Neuronal stem cell (in vitro differentiated cells): ENCODE data around the gene BMPR2.

Source experiments
- DNase-seq: peaks from one replicate; pipeline ENCODE4 v3.0.0-alpha.2; 2013; ENCODE audit warnings: low spot score
- H2AFZ ChIP-seq: one replicate; pipeline ENCODE4 v1.6.1; 2013; ENCODE audit warnings: mild to moderate bottlenecking, low read length, inconsistent platforms
- H2AK5ac ChIP-seq: 2 replicates; pipeline ENCODE4 v1.6.1; 2013; ENCODE audit warnings: low read depth, mild to moderate bottlenecking, inconsistent platforms, low read length, moderate library complexity, mixed read lengths
- H2BK120ac ChIP-seq: 2 replicates; pipeline ENCODE4 v1.6.1; 2013; ENCODE audit warnings: low read depth, mild to moderate bottlenecking, inconsistent platforms, low read length, moderate library complexity, mixed read lengths
- H2BK12ac ChIP-seq: one replicate; pipeline ENCODE4 v1.6.1; 2013; ENCODE audit warnings: low read length, inconsistent platforms
- H2BK15ac ChIP-seq: 2 replicates; pipeline ENCODE4 v1.6.1; 2013; ENCODE audit warnings: mild to moderate bottlenecking, low read length, inconsistent platforms, mixed read lengths
- H2BK5ac ChIP-seq: one replicate; pipeline ENCODE4 v1.6.1; 2013; ENCODE audit warnings: inconsistent platforms, mild to moderate bottlenecking, low read length, moderate library complexity
- H3K14ac ChIP-seq: one replicate; pipeline ENCODE4 v1.6.1; 2013; ENCODE audit warnings: low read length, inconsistent platforms
- H3K18ac ChIP-seq: 2 replicates; pipeline ENCODE4 v1.6.1; 2013; ENCODE audit warnings: low read length, inconsistent platforms
- H3K23ac ChIP-seq: 2 replicates; pipeline ENCODE4 v1.6.1; 2013; ENCODE audit warnings: low read depth, mild to moderate bottlenecking, mixed read lengths, low read length, inconsistent platforms; ENCODE audit not compliant: poor library complexity
- H3K27ac ChIP-seq: replicated peaks from 3 replicates; pipeline ENCODE4 v1.5.1; 2013; ENCODE audit warnings: low read length, inconsistent platforms
- H3K27me3 ChIP-seq, 3 experiments: 2 replicates each; pipeline ENCODE4 v1.6.1; 2013; ENCODE audit warnings: low read length in 3 of 3, mild to moderate bottlenecking in 2 of 3, inconsistent platforms in 1 of 3, low read depth in 1 of 3, mixed read lengths in 1 of 3, moderate library complexity in 1 of 3; ENCODE audit not compliant: control insufficient read depth in 3 of 3, insufficient read depth in 3 of 3
- H3K36me3 ChIP-seq, 2 donors: replicated peaks in 1 of 2; 2 replicates each; pipeline ENCODE4 v1.6.1; 2013; ENCODE audit warnings: low read length in 2 of 2; ENCODE audit not compliant: control insufficient read depth in 2 of 2, insufficient read depth in 2 of 2
- H3K4ac ChIP-seq: 2 replicates; pipeline ENCODE4 v1.6.1; 2013; ENCODE audit warnings: inconsistent platforms, mild to moderate bottlenecking, low read length, moderate library complexity
- H3K4me1 ChIP-seq, 2 donors: 1 replicate in 1 of 2; 2 replicates in 1 of 2; pipeline ENCODE4 v1.6.1; 2013; ENCODE audit warnings: low read length in 2 of 2, low read depth in 1 of 2; ENCODE audit not compliant: control insufficient read depth in 2 of 2, insufficient read depth in 1 of 2
- H3K4me2 ChIP-seq: one replicate; pipeline ENCODE4 v1.6.1; 2013; ENCODE audit warnings: mild to moderate bottlenecking, low read length, inconsistent platforms; ENCODE audit not compliant: insufficient read depth, poor library complexity, severe bottlenecking
- H3K4me3 ChIP-seq, 2 donors: 2 replicates each; pipeline ENCODE4 v1.5.1; 2013; ENCODE audit warnings: low read length in 2 of 2, mild to moderate bottlenecking in 2 of 2, inconsistent platforms in 1 of 2, moderate library complexity in 1 of 2
- H3K79me1 ChIP-seq: one replicate; pipeline ENCODE4 v1.6.1; 2013; ENCODE audit warnings: low read depth, mild to moderate bottlenecking, inconsistent platforms, low read length, moderate library complexity
- H3K9ac ChIP-seq: one replicate; pipeline ENCODE4 v1.6.1; 2013; ENCODE audit warnings: mild to moderate bottlenecking, low read depth, low read length, inconsistent platforms; ENCODE audit not compliant: poor library complexity
- H3K9me3 ChIP-seq, 2 donors: replicated peaks in 1 of 2; 2 replicates each; pipeline versions ENCODE3 to v1.6.1; 2013; ENCODE audit warnings: low read length in 2 of 2, mild to moderate bottlenecking in 2 of 2, inconsistent platforms in 1 of 2, low read depth in 1 of 2, mixed read lengths in 1 of 2, moderate library complexity in 1 of 2; ENCODE audit not compliant: control insufficient read depth in 2 of 2, insufficient read depth in 1 of 2
- H4K8ac ChIP-seq: one replicate; pipeline ENCODE4 v1.6.1; 2013; ENCODE audit warnings: low read depth, mild to moderate bottlenecking, inconsistent platforms, low read length, moderate library complexity
- H4K91ac ChIP-seq: one replicate; pipeline ENCODE4 v1.6.1; 2013; ENCODE audit warnings: low read length, low read depth, mild to moderate bottlenecking, inconsistent platforms; ENCODE audit not compliant: poor library complexity
- WGBS, 2 donors: extraction: QIAGEN DNeasy Blood & Tissue Kit; methylation state at CpG; one replicate each; pipeline ENCODE4 v1.1.7; 2013; ENCODE audit warnings: missing lambda C conversion rate in 2 of 2, mixed read lengths in 1 of 2; ENCODE audit not compliant: insufficient read length in 2 of 2, insufficient replicate concordance in 1 of 2; ENCODE audit errors: extremely low coverage in 2 of 2; 5-methylcytosine and 5-hydroxymethylcytosine counted together

BMPR2 gene

GRCh38 chr2:202588647-202589581, 212.8 kb downstream of the BMPR2 start:
- Histone ChIP-seq H3K23ac (peak overlapping the region; percentile 86), H3K9me3 (peaks cover 0 to 1% of the 10 kb centered on the region in 2 donors), H3K27ac (no peak overlapping the region), H3K36me3 (no peaks in the 10 kb centered on the region), H3K18ac (peak overlapping the region; percentile 13), H3K79me1 (no peaks in the 10 kb centered on the region), H2BK120ac (peak overlapping the region; percentile 69), H3K4ac (no peak overlapping the region), H3K4me1 (peaks cover 0 to 8% of the 10 kb centered on the region in 2 donors), H3K4me2 (no peak overlapping the region), H3K9ac (peak overlapping the region; percentile 2), H3K27me3 (no peaks in the 10 kb centered on the region), H2BK15ac (peak overlapping the region; percentile 63), H3K4me3 (no peak overlapping the region), H3K14ac (no peak overlapping the region), H2AK5ac (peak overlapping the region; percentile 51), H4K8ac (peak overlapping the region; percentile 45), H2BK5ac (no peak overlapping the region), H2AFZ (peak overlapping the region; percentile 80), H2BK12ac (peak overlapping the region; percentile 47), H4K91ac (peak overlapping the region; percentile 67)
- no CpG with 5 or more reads among the region's 17 CpGs for WGBS, 2 donors
- peak; percentile 76 for DNase-seq

GRCh38 chr2:202589582-202589949, 213.4 kb downstream of the BMPR2 start:
- no peaks in the 10 kb centered on the region for H3K27me3 ChIP-seq
- peak overlapping the region; percentile 13 for H3K18ac ChIP-seq
- H3K9ac ChIP-seq, result peak overlapping the region; percentile 2
- peak overlapping the region; percentile 80 for H2AFZ ChIP-seq
- WGBS, 2 donors, result no CpG with 5 or more reads among the region's 4 CpGs
- peak overlapping the region; percentile 69 for H2BK120ac ChIP-seq
- no peak overlapping the region for H3K4me3 ChIP-seq
- peak overlapping the region; percentile 51 for H2AK5ac ChIP-seq
- H4K8ac ChIP-seq, result peak overlapping the region; percentile 45
- H3K9me3 ChIP-seq, result peaks cover 0 to 1% of the 10 kb centered on the region in 2 donors
- H2BK12ac ChIP-seq, result peak overlapping the region; percentile 47
- no peak overlapping the region for H3K4ac ChIP-seq
- no peak overlapping the region for H3K4me2 ChIP-seq
- DNase-seq, result no peak
- no peak overlapping the region for H3K27ac ChIP-seq
- H3K23ac ChIP-seq, result peak overlapping the region; percentile 86
- no peak overlapping the region for H2BK5ac ChIP-seq
- peak overlapping the region; percentile 63 for H2BK15ac ChIP-seq
- no peak overlapping the region for H3K14ac ChIP-seq
- H3K4me1 ChIP-seq, result peaks cover 0 to 8% of the 10 kb centered on the region in 2 donors
- H4K91ac ChIP-seq, result peak overlapping the region; percentile 67
- H3K79me1 ChIP-seq, result no peaks in the 10 kb centered on the region
- no peaks in the 10 kb centered on the region for H3K36me3 ChIP-seq

- Histone ChIP-seq H2AK5ac (no peak overlapping the region), H3K23ac (no peak overlapping the region), H4K91ac (no peak overlapping the region), H2AFZ (no peak overlapping the region), H2BK12ac (no peak overlapping the region), H3K9ac (no peak overlapping the region), H2BK5ac (no peak overlapping the region), H3K14ac (no peak overlapping the region), H4K8ac (no peak overlapping the region), H3K27me3 (no peaks in the 10 kb centered on the region), H3K79me1 (no peaks in the 10 kb centered on the region), H3K18ac (no peak overlapping the region), H3K4ac (no peak overlapping the region), H3K4me3 (no peak overlapping the region), H3K4me1 (peaks cover 0 to 8% of the 10 kb centered on the region in 2 donors), H3K27ac (no peak overlapping the region), H3K9me3 (no peaks in the 10 kb centered on the region), H2BK15ac (no peak overlapping the region), H2BK120ac (no peak overlapping the region), H3K36me3 (no peaks in the 10 kb centered on the region), H3K4me2 (no peak overlapping the region)
- WGBS, 2 donors, result no CpG with 5 or more reads among the region's 2 CpGs
- DNase-seq, result no peak
Measured at GRCh38 chr2:202592566-202592965, 216.4 kb downstream of the BMPR2 start.

- H2BK5ac ChIP-seq, result no peak overlapping the region
- H3K27me3 ChIP-seq, result peaks cover 0 to 3% (median 0%) of the 10 kb centered on the region in 3 experiments
- no peak overlapping the region for H3K14ac ChIP-seq
- no peak overlapping the region for H4K91ac ChIP-seq
- H3K36me3 ChIP-seq, result no peaks in the 10 kb centered on the region
- no peak overlapping the region for H4K8ac ChIP-seq
- H3K4me3 ChIP-seq, result no peak overlapping the region
- no peak overlapping the region for H2BK12ac ChIP-seq
- H2BK120ac ChIP-seq, result no peak overlapping the region
- H2AFZ ChIP-seq, result no peak overlapping the region
- H3K4me2 ChIP-seq, result no peak overlapping the region
- no peak overlapping the region for H3K4ac ChIP-seq
- no peaks in the 10 kb centered on the region for H3K9me3 ChIP-seq
- H3K79me1 ChIP-seq, result no peaks in the 10 kb centered on the region
- no peak overlapping the region for H3K18ac ChIP-seq
- DNase-seq, result no peak
- WGBS, 2 donors, result no CpG with 5 or more reads among the region's 2 CpGs
- H3K27ac ChIP-seq, result no peak overlapping the region
- H2AK5ac ChIP-seq, result no peak overlapping the region
- H3K4me1 ChIP-seq, result no peaks in the 10 kb centered on the region
- no peak overlapping the region for H3K9ac ChIP-seq
- H3K23ac ChIP-seq, result no peak overlapping the region
- no peak overlapping the region for H2BK15ac ChIP-seq
Measured at GRCh38 chr2:202599105-202599504, 223.0 kb downstream of the BMPR2 start.
